GM18526 (cell line): ENCODE measurements around the gene CTDSP1.

ENCODE experiments used
- POLR2A ChIP-seq: IDR thresholded peaks from 3 replicates; pipeline ENCODE4 v1.6.1; 2011; ENCODE audit not compliant: insufficient read length; ENCODE audit errors: extremely low read depth

Gene CTDSP1

GRCh38 chr2:218401890-218402289 is 2.2 kb downstream of the CTDSP1 start:
- TF ChIP-seq POLR2A: no peak

GRCh38 chr2:218402491-218402901 is 2.8 kb downstream of the CTDSP1 start:
- no peak for TF ChIP-seq POLR2A

GRCh38 chr2:218402911-218403411 is 3.3 kb downstream of the CTDSP1 start:
- TF ChIP-seq POLR2A: no peak

- no peak for TF ChIP-seq POLR2A
Observed at GRCh38 chr2:218403810-218404209, 4.1 kb downstream of the CTDSP1 start.

GRCh38 chr2:218404351-218405085 is 4.8 kb downstream of the CTDSP1 start:
- no peak for TF ChIP-seq POLR2A

- no peak for TF ChIP-seq POLR2A
Observed at GRCh38 chr2:218405086-218405745, 5.5 kb downstream of the CTDSP1 start.

GRCh38 chr2:218405746-218406208 is 6.1 kb downstream of the CTDSP1 start:
- TF ChIP-seq POLR2A: peak; percentile 8

GRCh38 chr2:218406209-218406948 is 6.7 kb downstream of the CTDSP1 start:
- peak; percentile 33 for TF ChIP-seq POLR2A

GRCh38 chr2:218406949-218407618 is 7.4 kb downstream of the CTDSP1 start:
- no peak for TF ChIP-seq POLR2A

- no peak for TF ChIP-seq POLR2A
Observed at GRCh38 chr2:218407717-218408116, 8.0 kb downstream of the CTDSP1 start.

- TF ChIP-seq POLR2A: no peak
Observed at GRCh38 chr2:218418321-218418716, 18.7 kb downstream of the CTDSP1 start.

- no peak for TF ChIP-seq POLR2A
Observed at GRCh38 chr2:218418717-218419458, 19.2 kb downstream of the CTDSP1 start, which contains the start of gene VIL1. TSS of gene VIL1 (plus strand) at chr2:218419123. CDS start at chr2:218423779, 4,656 bp downstream.

GRCh38 chr2:218419630-218420216 is 20.1 kb downstream of the CTDSP1 start:
- no peak for TF ChIP-seq POLR2A

- no peak for TF ChIP-seq POLR2A
Observed at GRCh38 chr2:218421027-218421426, 21.4 kb downstream of the CTDSP1 start.
